ACC112 (cell line): Measurements from ENCODE around the gene CHM.

Experiments
- H2AFZ ChIP-seq: fragments of 200-600 bp; sonication (generic); one replicate; pipeline ENCODE4 v1.6.0; 2017; ENCODE audit warnings: antibody characterized with exemption, low read length; ENCODE audit not compliant: unreplicated experiment
- H3K27ac ChIP-seq: fragments of 200-600 bp; sonication (generic); 2 replicates; pipeline ENCODE4 v1.5.1; 2014; ENCODE audit warnings: low read depth, mild to moderate bottlenecking, antibody characterized with exemption, low read length, moderate library complexity
- H3K27me3 ChIP-seq: fragments of 200-600 bp; sonication (generic); 2 replicates; pipeline ENCODE4 v1.6.1; 2014; ENCODE audit warnings: mild to moderate bottlenecking, antibody characterized with exemption, low read length, moderate library complexity, mixed read lengths; ENCODE audit not compliant: insufficient read depth
- H3K36me3 ChIP-seq: fragments of 200-600 bp; sonication (generic); 2 replicates; pipeline ENCODE4 v1.6.1; 2016; ENCODE audit warnings: mild to moderate bottlenecking, antibody characterized with exemption, low read length, moderate library complexity, mixed read lengths; ENCODE audit not compliant: insufficient read depth
- H3K4me1 ChIP-seq: fragments of 200-600 bp; sonication (generic); one replicate; pipeline ENCODE4 v1.6.1; 2016; ENCODE audit warnings: low read length, mixed read lengths; ENCODE audit not compliant: insufficient read depth, unreplicated experiment, control insufficient read depth
- H3K4me3 ChIP-seq: fragments of 200-600 bp; sonication (generic); 2 replicates; pipeline ENCODE4 v1.5.1; 2014; ENCODE audit warnings: mild to moderate bottlenecking, low read depth, low read length
- H3K79me2 ChIP-seq: fragments of 200-600 bp; sonication (generic); one replicate; pipeline ENCODE4 v1.6.0; 2016; ENCODE audit warnings: low read length; ENCODE audit not compliant: control insufficient read depth, unreplicated experiment, insufficient read depth

The CHM gene

DNA sequence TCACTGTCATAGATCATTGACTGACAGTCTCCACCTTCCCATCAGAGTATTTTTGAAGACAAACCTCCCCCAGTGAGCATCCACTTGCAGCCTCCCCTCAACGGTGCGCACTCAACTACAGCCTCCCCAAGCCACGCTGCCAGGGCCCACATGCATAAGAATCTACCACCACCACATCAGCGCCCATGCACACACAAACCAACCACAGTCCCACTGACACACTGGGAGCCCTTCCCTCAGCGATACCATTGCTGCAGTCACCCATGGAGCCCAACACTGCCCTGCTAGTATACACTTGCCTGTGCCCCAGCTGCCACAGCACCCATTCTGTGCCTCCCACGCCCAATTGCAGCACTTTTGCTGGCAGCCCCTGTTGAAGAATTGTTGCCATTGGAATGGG is 132.9 kb downstream of the CHM start:
- H3K36me3 ChIP-seq = no peaks in the 10 kb centered on the region
- H3K4me1 ChIP-seq = no peaks in the 10 kb centered on the region
- H3K4me3 ChIP-seq = no peak overlapping the region
- no peak overlapping the region for H3K27ac ChIP-seq
- no peak overlapping the region for H2AFZ ChIP-seq
- H3K27me3 ChIP-seq = no peaks in the 10 kb centered on the region
- no peaks in the 10 kb centered on the region for H3K79me2 ChIP-seq

DNA sequence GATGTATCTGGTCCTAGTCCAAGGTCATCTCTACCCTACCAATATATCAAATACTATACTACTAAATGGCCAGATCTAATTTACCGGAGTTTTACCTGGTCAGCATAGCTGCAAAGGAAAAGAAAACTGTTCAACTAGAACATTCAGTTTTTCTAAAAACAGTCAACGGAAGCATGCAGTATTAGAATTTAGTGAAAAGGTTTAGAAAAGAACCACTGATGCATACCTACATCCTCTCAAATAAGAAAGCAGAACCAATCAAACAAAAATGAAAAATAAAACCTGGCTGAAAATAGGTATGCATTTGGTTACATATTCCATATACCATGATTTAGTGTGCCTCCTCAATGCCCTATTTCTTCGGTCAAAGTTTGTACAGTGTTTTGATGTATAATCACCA is 140.0 kb downstream of the CHM start:
- H3K27ac ChIP-seq = no peak overlapping the region

DNA sequence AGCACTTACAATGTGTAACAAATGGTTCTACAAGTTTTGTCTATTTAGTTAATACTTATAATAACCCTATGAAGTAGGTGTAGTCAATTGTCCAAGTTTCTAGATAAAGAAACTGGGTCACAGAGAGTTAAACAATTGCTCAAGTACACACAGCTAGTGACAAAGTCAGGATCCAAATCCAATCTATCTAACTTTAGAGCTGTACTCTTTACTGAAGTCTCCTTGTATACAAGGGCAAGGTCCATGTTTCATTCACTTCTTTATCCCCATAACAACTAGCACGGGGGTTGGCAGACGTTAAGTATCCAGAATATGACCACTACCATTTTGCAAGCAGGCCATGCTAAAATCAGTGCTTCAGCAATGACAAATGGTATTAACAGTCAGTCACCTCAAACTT is 141.0 kb downstream of the CHM start:
- H2AFZ ChIP-seq = no peak overlapping the region
- H3K27me3 ChIP-seq = no peaks in the 10 kb centered on the region
- H3K79me2 ChIP-seq = no peaks in the 10 kb centered on the region
- H3K4me3 ChIP-seq = no peak overlapping the region
- no peak overlapping the region for H3K27ac ChIP-seq
- H3K36me3 ChIP-seq = no peaks in the 10 kb centered on the region
- H3K4me1 ChIP-seq = no peaks in the 10 kb centered on the region

More for the DNA sequence above, 140.0 kb downstream of the CHM start:
- no peaks in the 10 kb centered on the region for H3K4me1 ChIP-seq
- H2AFZ ChIP-seq = no peak overlapping the region
- no peaks in the 10 kb centered on the region for H3K36me3 ChIP-seq
- no peaks in the 10 kb centered on the region for H3K79me2 ChIP-seq
- H3K27me3 ChIP-seq = no peaks in the 10 kb centered on the region
- no peak overlapping the region for H3K4me3 ChIP-seq

DNA sequence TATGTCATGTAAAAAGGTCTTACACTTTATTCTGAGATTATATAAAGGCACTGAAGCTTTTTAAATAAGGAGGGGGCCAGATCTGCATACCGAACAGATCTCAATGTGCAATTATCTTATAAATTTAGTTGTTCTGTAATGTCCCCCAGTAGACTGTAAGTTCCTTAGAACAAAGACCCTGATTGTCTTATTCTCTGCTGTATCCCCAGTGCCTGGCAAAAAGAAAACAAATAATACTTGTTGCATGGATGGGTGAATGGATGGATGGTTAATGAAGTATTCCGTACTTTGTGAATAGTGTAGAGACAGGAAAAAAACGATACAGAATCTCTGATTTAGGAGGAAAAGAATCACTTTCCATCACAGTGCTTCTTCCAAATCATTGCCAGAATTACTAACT is 141.5 kb downstream of the CHM start:
- H3K79me2 ChIP-seq = no peaks in the 10 kb centered on the region
- H2AFZ ChIP-seq = no peak overlapping the region
- no peaks in the 10 kb centered on the region for H3K36me3 ChIP-seq
- H3K4me1 ChIP-seq = no peaks in the 10 kb centered on the region
- H3K27ac ChIP-seq = no peak overlapping the region
- no peaks in the 10 kb centered on the region for H3K27me3 ChIP-seq
- no peak overlapping the region for H3K4me3 ChIP-seq

DNA sequence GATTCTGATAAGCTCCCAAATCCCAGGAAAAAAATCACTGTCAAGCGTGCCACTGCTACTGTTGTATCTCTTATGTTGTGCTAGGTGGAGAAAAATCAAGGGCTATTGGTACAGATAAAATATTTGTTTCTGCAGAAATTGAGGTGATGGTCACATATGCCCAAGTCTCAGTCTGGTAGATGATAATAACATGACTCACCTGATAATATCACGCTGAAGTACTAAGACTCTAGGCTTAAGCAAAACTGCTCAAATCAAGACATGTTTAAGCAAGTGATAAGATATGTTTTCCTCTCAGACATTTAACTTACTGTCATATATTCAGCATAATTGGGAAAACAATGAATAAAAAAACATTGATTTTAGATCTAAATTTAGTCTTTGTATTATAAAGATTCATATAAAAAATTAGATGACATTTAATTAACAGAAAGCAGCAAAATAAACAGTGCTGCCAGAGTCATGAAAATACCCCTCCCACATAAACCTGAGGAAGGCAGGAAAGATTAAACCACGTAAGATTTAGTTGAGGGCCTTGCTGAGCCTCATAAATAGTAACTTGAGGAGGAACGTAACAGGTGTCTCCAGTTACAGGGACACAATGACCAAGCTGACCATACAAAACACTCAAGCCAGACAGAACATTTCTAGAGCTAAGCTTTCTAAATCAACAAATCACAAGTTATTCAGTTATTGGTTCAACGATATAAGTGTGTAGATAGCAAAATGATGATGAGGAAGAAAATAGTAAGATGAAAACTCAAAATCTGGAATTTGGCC is 143.5 kb downstream of the CHM start:
- Histone ChIP-seq H2AFZ (no peak overlapping the region), H3K27me3 (no peaks in the 10 kb centered on the region), H3K36me3 (no peaks in the 10 kb centered on the region), H3K27ac (no peak overlapping the region), H3K4me3 (no peak overlapping the region), H3K4me1 (no peaks in the 10 kb centered on the region), H3K79me2 (no peaks in the 10 kb centered on the region)

DNA sequence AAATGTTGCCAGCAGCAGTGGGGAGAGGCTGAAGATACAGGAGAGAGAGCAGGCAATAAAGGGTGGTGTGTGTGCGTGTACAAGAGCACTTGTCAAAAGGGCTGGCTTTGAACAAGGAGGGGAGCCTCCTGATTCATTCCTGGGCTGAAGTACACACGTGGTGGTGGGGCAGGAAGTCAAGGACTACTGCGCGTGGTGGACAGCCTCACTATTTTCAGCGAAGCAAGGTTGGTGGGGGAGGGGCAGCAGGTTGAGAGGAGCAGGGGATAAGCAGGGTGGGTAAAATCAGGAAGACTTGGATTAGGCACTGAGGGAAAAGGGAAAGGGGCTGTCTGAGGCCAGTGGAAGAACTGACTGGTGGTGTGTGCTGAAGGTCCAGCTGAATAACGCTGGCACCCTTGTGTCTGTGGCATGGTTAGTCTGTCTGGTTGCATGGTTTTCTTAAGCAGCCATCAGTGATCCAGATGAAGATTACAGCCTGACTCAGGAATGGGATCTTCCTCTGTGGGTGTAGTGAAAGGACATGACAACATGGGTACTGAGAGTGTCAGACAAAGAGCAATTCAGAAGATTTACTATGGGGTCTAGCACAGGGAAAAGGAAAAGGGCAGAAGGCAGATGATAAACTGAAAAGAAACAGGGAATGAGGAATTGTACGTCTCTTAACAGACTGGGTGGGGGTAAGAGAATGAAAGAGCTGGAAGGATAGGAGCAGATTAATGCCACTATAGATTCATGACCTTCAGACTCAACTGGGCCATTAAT is 149.8 kb downstream of the CHM start:
- Histone ChIP-seq H3K79me2 (no peaks in the 10 kb centered on the region), H3K27ac (no peak overlapping the region), H3K36me3 (no peaks in the 10 kb centered on the region; the same call in 1 of the 2 replicates), H3K4me3 (no peak overlapping the region), H3K4me1 (no peaks in the 10 kb centered on the region), H2AFZ (no peak overlapping the region), H3K27me3 (no peaks in the 10 kb centered on the region)

DNA sequence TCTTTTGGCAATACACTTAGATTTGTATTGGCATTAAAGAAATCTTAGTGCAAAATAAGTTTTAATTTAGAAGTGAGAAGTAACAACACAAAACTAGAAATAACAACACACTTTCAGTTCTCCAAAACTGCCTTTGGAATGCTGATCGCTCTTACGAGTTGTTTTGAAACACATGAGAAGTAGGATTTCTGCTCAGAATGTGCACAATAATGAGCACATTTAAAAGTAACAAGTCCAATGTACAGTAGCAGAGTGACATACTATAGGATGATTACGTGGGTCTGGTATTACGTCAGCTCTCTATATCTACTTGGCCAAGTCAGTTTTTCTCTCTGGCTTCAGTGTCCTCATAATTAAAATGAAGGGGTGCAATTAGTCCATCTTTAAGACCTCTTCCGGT is 164.8 kb downstream of the CHM start:
- Histone ChIP-seq H3K4me1 (no peaks in the 10 kb centered on the region), H3K36me3 (no peaks in the 10 kb centered on the region; the same call in 1 of the 2 replicates), H2AFZ (no peak overlapping the region), H3K79me2 (no peaks in the 10 kb centered on the region), H3K27me3 (no peaks in the 10 kb centered on the region), H3K27ac (no peak overlapping the region), H3K4me3 (no peak overlapping the region)

DNA sequence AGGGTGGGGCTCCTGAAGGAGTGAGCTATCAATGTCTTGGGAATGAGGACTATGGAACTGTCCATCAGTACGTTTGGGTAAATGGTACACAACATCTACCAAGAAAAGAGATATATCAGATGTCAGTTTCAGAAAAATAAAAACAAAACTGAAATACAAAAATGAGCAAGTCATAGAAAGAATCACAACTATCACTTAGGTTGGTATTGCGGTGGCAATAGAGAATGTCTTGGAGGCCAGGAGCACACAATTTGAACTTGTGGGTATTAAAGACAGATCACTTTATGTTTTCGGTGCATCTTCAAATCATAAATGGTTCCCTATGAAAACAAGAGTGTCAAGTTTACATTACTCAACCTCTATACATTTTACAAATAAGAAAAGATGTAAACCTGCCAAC is 176.8 kb downstream of the CHM start:
- Histone ChIP-seq H3K4me3 (no peak overlapping the region), H3K27ac (no peak overlapping the region), H3K36me3 (0 out of 2 replicates have a peak, but pooled peaks cover 10% of the 10 kb centered on the region), H2AFZ (no peak overlapping the region), H3K79me2 (no peaks in the 10 kb centered on the region), H3K27me3 (no peaks in the 10 kb centered on the region), H3K4me1 (no peaks in the 10 kb centered on the region)

DNA sequence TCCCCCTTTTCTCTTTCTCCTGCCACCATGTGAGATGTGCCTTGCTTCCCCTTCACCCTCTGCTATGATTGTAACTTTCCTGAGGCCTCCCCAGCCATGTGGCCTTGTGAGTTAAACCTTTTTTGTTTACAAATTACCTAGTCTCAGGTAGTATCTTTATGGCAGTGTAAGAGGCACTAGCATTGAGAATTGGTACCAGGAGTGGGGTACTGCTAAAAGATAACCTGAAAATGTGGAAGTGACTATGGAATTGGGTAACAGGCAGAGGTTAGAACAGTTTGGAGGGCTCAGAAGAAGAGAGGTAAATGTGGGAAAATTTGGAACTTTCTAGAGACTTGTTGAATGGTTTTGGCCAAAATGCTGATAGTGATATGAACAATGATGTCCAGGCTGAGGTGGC is 182.0 kb downstream of the CHM start:
- Histone ChIP-seq H3K79me2 (no peaks in the 10 kb centered on the region), H2AFZ (no peak overlapping the region), H3K27me3 (no peaks in the 10 kb centered on the region), H3K4me1 (no peaks in the 10 kb centered on the region), H3K36me3 (peaks cover 23% of the 10 kb centered on the region; the same call in 1 of the 2 replicates), H3K4me3 (no peak overlapping the region), H3K27ac (no peak overlapping the region)

DNA sequence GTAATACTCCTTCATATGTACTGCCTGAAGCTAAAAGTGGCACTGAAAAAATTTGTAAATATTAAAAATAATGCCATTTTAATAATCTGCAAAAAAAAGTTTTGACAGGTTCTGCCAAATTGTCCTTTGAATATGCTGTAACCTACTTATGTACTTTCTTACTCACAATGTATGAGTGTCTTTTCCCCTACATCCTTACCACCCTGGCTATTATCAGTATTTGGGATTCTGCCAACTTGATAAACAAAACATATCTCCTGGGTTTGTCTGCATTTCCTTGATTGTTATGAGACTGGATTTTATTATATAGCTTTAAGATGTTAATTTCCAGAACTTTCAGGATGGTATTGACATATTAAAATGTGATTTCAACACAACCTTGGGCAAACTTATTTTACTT is 187.9 kb downstream of the CHM start:
- Histone ChIP-seq H3K36me3 (peaks cover 6% of the 10 kb centered on the region; the same call in 1 of the 2 replicates), H3K79me2 (no peaks in the 10 kb centered on the region), H3K4me1 (no peaks in the 10 kb centered on the region), H2AFZ (no peak overlapping the region), H3K4me3 (no peak overlapping the region), H3K27me3 (no peaks in the 10 kb centered on the region), H3K27ac (no peak overlapping the region)

DNA sequence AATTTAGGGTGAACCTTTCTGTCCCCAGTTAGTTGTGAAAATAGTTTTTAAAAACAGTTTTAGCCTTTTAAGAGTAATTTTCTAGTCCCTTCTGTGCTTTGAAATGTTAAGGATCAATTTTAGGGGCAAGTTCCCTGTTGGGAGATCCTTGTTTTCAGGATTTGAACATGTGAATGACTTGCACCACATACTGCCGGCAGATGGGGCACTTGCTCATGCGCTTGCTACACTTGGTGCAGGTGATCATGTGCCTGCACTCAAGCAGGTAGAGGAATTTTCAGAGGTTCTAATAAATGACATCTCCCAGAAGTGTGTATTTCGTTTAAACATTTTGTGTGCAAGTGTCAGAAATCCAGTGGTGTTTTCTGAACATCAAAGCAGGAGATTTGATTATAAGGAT is 195.9 kb downstream of the CHM start:
- no peak overlapping the region for H3K27ac ChIP-seq
- no peaks in the 10 kb centered on the region for H3K79me2 ChIP-seq
- no peaks in the 10 kb centered on the region for H3K27me3 ChIP-seq
- no peaks in the 10 kb centered on the region for H3K4me1 ChIP-seq
- H2AFZ ChIP-seq = no peak overlapping the region
- H3K36me3 ChIP-seq = no peaks in the 10 kb centered on the region
- no peak overlapping the region for H3K4me3 ChIP-seq
